ENCODE data around the gene EPO.

Gene EPO

GRCh38 chr7:100683659-100684533, 36.4 kb upstream of the EPO start:
- DNase-seq (ENCODE audit: low read depth): no peak
- no peak overlapping the region for H3K4me3 ChIP-seq (ENCODE audit: control insufficient read depth, low read depth, low read length)
- TF ChIP-seq, protein P1, sequence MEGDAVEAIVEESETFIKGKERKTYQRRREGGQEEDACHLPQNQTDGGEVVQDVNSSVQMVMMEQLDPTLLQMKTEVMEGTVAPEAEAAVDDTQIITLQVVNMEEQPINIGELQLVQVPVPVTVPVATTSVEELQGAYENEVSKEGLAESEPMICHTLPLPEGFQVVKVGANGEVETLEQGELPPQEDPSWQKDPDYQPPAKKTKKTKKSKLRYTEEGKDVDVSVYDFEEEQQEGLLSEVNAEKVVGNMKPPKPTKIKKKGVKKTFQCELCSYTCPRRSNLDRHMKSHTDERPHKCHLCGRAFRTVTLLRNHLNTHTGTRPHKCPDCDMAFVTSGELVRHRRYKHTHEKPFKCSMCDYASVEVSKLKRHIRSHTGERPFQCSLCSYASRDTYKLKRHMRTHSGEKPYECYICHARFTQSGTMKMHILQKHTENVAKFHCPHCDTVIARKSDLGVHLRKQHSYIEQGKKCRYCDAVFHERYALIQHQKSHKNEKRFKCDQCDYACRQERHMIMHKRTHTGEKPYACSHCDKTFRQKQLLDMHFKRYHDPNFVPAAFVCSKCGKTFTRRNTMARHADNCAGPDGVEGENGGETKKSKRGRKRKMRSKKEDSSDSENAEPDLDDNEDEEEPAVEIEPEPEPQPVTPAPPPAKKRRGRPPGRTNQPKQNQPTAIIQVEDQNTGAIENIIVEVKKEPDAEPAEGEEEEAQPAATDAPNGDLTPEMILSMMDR (IDR thresholded peaks at IDR 0.05; ENCODE audit: control insufficient read depth, insufficient read depth, low read depth, low read length, missing control alignments): no peak

GRCh38 chr7:100684534-100685042, 35.7 kb upstream of the EPO start:
- no peak for DNase-seq (ENCODE audit: low read depth)
- TF ChIP-seq, protein P1 (IDR thresholded peaks at IDR 0.05; ENCODE audit: control insufficient read depth, insufficient read depth, low read depth, low read length, missing control alignments): no peak
- H3K4me3 ChIP-seq (ENCODE audit: control insufficient read depth, low read depth, low read length): no peak overlapping the region

DNA sequence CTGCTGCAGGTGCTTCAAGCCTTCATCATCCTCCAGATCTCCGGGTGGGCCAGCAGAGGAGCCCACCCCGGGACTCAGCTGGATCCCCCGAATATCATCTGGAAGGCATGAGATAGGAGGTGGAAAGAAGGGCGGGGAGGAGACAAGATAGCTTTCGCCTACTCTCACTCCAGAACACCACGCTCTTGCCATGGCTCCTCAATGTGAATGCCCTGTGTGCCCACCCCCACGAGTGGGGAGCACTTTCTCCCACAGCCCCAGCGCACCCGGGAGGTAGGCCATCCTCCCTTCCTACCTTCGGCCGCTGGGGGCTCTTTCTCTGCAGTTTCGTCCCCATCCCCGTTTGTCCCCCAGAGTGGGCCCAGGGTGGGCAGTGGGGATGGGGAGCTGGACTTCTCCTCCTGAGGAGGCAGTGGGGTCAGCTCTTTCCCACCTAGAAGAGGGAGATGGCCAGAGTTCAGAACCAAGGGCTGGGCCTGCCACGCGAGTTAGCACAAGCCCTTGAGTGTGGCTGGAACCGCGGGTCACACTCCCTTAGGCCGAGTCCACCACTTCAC, 35.1 kb upstream of the EPO start:
- no peak for DNase-seq (ENCODE audit: low read depth)
- no peak overlapping the region for H3K4me3 ChIP-seq (ENCODE audit: control insufficient read depth, low read depth, low read length)
- TF ChIP-seq, protein P1 (IDR thresholded peaks at IDR 0.05; ENCODE audit: control insufficient read depth, insufficient read depth, low read depth, low read length, missing control alignments): no peak

- TF ChIP-seq, protein P1 (IDR thresholded peaks at IDR 0.05; ENCODE audit: control insufficient read depth, insufficient read depth, low read depth, low read length, missing control alignments): no peak
- H3K4me3 ChIP-seq (ENCODE audit: control insufficient read depth, low read depth, low read length): no peak overlapping the region
- no peak for DNase-seq (ENCODE audit: low read depth)
Observed at GRCh38 chr7:100685631-100686145, 34.6 kb upstream of the EPO start.

DNA sequence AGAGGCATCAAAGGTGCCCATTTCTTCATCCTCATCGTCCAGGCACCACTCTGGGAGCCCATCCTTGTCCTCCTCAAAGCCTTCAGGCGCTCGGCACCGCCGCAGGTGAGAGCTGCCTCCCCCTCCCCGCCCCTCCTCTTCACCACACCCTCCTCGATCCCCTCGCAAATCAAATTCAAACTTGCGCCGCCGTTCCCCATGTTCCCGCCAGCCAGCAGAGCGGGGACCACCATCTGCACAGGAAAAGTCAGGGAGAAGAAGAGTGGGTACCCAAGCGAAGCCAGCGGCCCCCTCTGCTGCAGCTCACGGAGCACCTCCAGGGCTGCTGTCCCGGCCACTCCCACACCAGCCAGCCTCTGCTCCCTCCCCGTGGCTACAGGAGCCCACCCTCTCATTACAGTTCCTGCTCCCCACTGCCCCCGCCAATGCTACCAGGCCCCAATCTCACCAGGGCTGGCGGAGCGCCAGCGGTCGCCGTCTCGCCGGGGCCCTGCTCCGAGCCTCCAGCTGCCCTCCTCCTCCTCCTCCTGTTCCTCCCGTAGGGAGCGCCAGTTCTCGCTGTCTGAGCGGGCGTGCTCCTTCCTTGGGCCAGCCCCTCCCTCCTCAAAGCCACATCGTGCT, 34.0 kb upstream of the EPO start:
- no peak for DNase-seq (ENCODE audit: low read depth)
- TF ChIP-seq, protein P1 (IDR thresholded peaks at IDR 0.05; ENCODE audit: control insufficient read depth, insufficient read depth, low read depth, low read length, missing control alignments): no peak
- H3K4me3 ChIP-seq (ENCODE audit: control insufficient read depth, low read depth, low read length): no peak overlapping the region

GRCh38 chr7:100686822-100687211, 33.5 kb upstream of the EPO start:
- DNase-seq (ENCODE audit: low read depth): no peak
- H3K4me3 ChIP-seq (ENCODE audit: control insufficient read depth, low read depth, low read length): no peak overlapping the region
- TF ChIP-seq, protein P1 (IDR thresholded peaks at IDR 0.05; ENCODE audit: control insufficient read depth, insufficient read depth, low read depth, low read length, missing control alignments): no peak

Measured in AG09309 (cell line).